Astrocyte of the cerebellum (primary cell): Measurements from ENCODE around the gene FBXO7.
A peak's percentile ranks its signal among the peaks of the same experiment; 100 is the strongest.

Experiments used
- DNase-seq: peaks from one replicate; pipeline ENCODE4 v3.0.0-alpha.2; 2011; ENCODE audit warnings: low read depth
- H3K4me3 ChIP-seq: 2 replicates; pipeline ENCODE4 v1.5.1; 2011; ENCODE audit warnings: mild to moderate bottlenecking, low read depth, low read length, moderate library complexity
- CTCF ChIP-seq: IDR thresholded peaks from 2 replicates; pipeline ENCODE4 v1.5.1; 2012; ENCODE audit warnings: low read length, low read depth, moderate library complexity, mild to moderate bottlenecking; ENCODE audit errors: missing control alignments
- in situ Hi-C: cut with HindIII; loops from 2 replicates; pipeline ENCODE4 v1.10.0; 2017; ENCODE audit warnings: low sequenced_read_pairs

The FBXO7 gene

DNA sequence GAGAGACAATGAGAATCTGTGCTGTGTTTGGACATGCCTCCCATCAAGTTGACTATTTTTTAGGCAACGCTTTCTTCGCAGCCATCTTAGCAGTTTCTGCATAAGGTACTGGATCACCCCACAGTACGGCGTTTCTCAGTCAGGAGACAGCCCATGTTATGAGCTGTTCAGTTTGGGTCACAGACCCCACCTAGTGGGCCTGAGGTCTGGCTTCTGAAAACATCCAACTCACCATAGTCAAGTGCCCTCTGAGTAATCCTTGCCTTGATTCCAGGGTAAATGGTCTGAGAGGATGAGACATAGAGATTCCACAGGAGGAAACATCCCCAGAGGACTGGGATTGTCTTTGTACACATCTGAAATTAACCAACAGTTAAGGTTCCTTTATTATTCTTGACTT lies 17.6 kb upstream of the FBXO7 start:
- H3K4me3 ChIP-seq = no peak overlapping the region
- DNase-seq = no peak
- no peak for TF ChIP-seq CTCF
- in situ Hi-C loops = no loop called here

- DNase-seq = no peak
- TF ChIP-seq CTCF = no peak
- no peak overlapping the region for H3K4me3 ChIP-seq
- in situ Hi-C loops = no loop called here
Observed at GRCh38 chr22:32462452-32462851, 12.2 kb upstream of the FBXO7 start.

- H3K4me3 ChIP-seq = no peak overlapping the region
- no peak for TF ChIP-seq CTCF
- no peak for DNase-seq
- in situ Hi-C loops = no loop called here
Observed at GRCh38 chr22:32465661-32466060, 8.9 kb upstream of the FBXO7 start.

GRCh38 chr22:32466496-32466895 lies 8.1 kb upstream of the FBXO7 start:
- H3K4me3 ChIP-seq = no peak overlapping the region
- DNase-seq = no peak
- TF ChIP-seq CTCF = no peak
- in situ Hi-C loops = no loop called here

- in situ Hi-C loops = no loop called here
- DNase-seq = no peak
- TF ChIP-seq CTCF = no peak
- H3K4me3 ChIP-seq = no peak overlapping the region
Observed at GRCh38 chr22:32469799-32470212, 4.8 kb upstream of the FBXO7 start.

DNA sequence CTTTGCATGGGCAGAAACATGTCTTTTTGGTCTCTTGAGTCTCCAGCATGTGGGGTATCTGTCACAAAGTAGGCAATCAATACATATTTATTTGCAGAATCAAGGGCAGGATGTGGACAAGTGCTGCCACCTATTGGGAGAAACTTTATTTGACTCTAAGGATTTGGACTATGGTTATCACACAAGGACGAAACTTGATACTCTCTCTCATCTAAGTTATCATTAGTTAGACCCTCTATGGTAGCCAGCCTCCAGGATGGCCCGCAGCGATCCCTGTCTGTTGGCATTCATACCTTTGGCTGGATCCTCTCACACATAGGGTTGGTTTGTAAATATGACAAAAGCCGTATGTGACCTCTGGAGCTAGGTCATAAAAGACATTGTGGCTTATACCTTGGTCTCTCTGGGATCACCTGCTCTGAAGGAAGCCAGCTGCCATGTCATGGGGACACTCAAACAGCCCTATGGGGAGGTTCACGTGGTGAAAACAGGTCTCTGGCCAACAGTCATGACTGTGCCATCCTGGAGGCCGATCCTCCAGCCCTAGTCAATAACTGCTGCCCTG lies 1.1 kb upstream of the FBXO7 start:
- TF ChIP-seq CTCF = peak; percentile 62
- peak; percentile 66 for DNase-seq
- H3K4me3 ChIP-seq = peak overlapping the region; percentile 78
- in situ Hi-C loops = no loop called here

DNA sequence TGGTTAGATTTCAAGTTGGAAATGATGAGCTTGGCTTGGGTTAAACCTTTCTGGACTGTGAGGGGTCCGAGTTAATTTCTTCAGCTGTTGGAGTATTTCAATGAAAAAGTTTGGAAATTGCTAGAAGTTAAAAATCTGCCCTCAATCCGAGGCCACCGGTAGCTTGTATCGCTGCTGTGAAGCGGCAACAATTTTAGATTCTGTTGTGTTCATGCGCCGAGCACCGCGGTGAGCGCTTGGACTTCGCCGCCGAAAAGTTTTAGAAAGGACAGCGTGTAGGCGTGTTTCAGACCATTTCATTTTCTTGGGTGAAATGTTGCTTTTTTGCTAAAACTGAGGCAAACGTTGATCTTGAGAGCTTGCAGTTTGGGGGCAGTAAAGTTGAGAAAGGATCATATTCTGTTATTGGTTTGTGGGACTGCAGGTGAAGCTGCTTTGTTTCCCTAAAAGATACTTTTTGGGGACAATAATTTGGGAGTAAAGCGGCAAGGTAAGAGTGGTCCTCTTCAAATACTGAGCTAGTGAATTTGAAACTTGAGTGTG lies 928 bp downstream of the FBXO7 start:
- DNase-seq = no peak
- no peak for TF ChIP-seq CTCF
- peak overlapping the region; percentile 78 for H3K4me3 ChIP-seq
- in situ Hi-C loops = no loop called here
